ENCODE results near the gene CDC42BPB.

GRCh38 chr14:103104389-103104653 is 47.0 kb upstream of the CDC42BPB start:
- TF ChIP-seq CTCF (IDR thresholded peaks at IDR 0.05) = no peak
- no peak for TF ChIP-seq POLR2AphosphoS5 (IDR thresholded peaks at IDR 0.05; ENCODE audit: insufficient read depth in 1 of 2, low read depth in 1 of 2)
- TF ChIP-seq POLR2A (IDR thresholded peaks at IDR 0.05) = no peak

All from vagina (tissue), 2 donors.